ENCODE results near the gene HMGB4. TPM values are rescaled to one million over a fixed set of nuclear protein-coding genes. Genes with fewer than 3 reads are reported as not detected.

Gene HMGB4
- total RNA-seq, 2 donors from 2014 or later: not detected

GRCh38 chr1:33867684-33868083 lies 3.8 kb downstream of the HMGB4 start:
- intact Hi-C loops (cut with DNase I): no loop called here
- no peak overlapping the region for H3K4me3 ChIP-seq
- DNase-seq: no peak
- no peak for TF ChIP-seq CTCF (IDR thresholded peaks at IDR 0.05)
- H3K27ac ChIP-seq: no peak overlapping the region
- no peaks in the 10 kb centered on the region for H3K27me3 ChIP-seq
- H3K4me1 ChIP-seq: no peaks in the 10 kb centered on the region
- H3K9ac ChIP-seq (ENCODE audit: low read depth in 2 of 2, low read length in 2 of 2): no peak overlapping the region
- no peaks in the 10 kb centered on the region for H3K36me3 ChIP-seq
- H3K9me3 ChIP-seq: no peaks in the 10 kb centered on the region

- H3K9ac ChIP-seq (ENCODE audit: low read depth in 2 of 2, low read length in 2 of 2): no peak overlapping the region
- TF ChIP-seq CTCF (IDR thresholded peaks at IDR 0.05): no peak
- no peak for DNase-seq
- H3K27me3 ChIP-seq: no peaks in the 10 kb centered on the region
- no peak overlapping the region for H3K4me3 ChIP-seq
- no peak overlapping the region for H3K27ac ChIP-seq
- H3K9me3 ChIP-seq: no peaks in the 10 kb centered on the region
- no peaks in the 10 kb centered on the region for H3K4me1 ChIP-seq
- no peaks in the 10 kb centered on the region for H3K36me3 ChIP-seq
- intact Hi-C loops (cut with DNase I): no loop called here
These were observed 8.4 kb downstream of the HMGB4 start for GRCh38 chr1:33872275-33872674.

GRCh38 chr1:33872683-33873082 lies 8.8 kb downstream of the HMGB4 start:
- Histone ChIP-seq H3K9ac (ENCODE audit: low read depth in 2 of 2, low read length in 2 of 2) (no peak overlapping the region), H3K27ac (no peak overlapping the region), H3K4me1 (no peaks in the 10 kb centered on the region), H3K9me3 (no peaks in the 10 kb centered on the region), H3K4me3 (no peak overlapping the region), H3K27me3 (no peaks in the 10 kb centered on the region), H3K36me3 (no peaks in the 10 kb centered on the region)
- no peak for DNase-seq
- no peak for TF ChIP-seq CTCF (IDR thresholded peaks at IDR 0.05)
- intact Hi-C loops (cut with DNase I): no loop called here

- Histone ChIP-seq H3K4me1 (no peaks in the 10 kb centered on the region), H3K4me3 (no peak overlapping the region), H3K27ac (no peak overlapping the region), H3K36me3 (no peaks in the 10 kb centered on the region), H3K9me3 (no peaks in the 10 kb centered on the region), H3K9ac (ENCODE audit: low read depth in 2 of 2, low read length in 2 of 2) (no peak overlapping the region), H3K27me3 (no peaks in the 10 kb centered on the region)
- TF ChIP-seq CTCF (IDR thresholded peaks at IDR 0.05): no peak
- no peak for DNase-seq
- intact Hi-C loops (cut with DNase I): no loop called here
These were observed 10.8 kb downstream of the HMGB4 start for GRCh38 chr1:33874636-33875035.

- no peaks in the 10 kb centered on the region for H3K27me3 ChIP-seq
- intact Hi-C loops (cut with DNase I): no loop called here
- H3K4me1 ChIP-seq: no peaks in the 10 kb centered on the region
- TF ChIP-seq CTCF (IDR thresholded peaks at IDR 0.05): no peak
- H3K9me3 ChIP-seq: no peaks in the 10 kb centered on the region
- no peak for DNase-seq
- no peaks in the 10 kb centered on the region for H3K36me3 ChIP-seq
- no peak overlapping the region for H3K9ac ChIP-seq (ENCODE audit: low read depth in 2 of 2, low read length in 2 of 2)
- H3K4me3 ChIP-seq: no peak overlapping the region
- no peak overlapping the region for H3K27ac ChIP-seq
These were observed 12.0 kb downstream of the HMGB4 start for GRCh38 chr1:33875862-33876261.
